ENCODE data around the gene PPARA. TPM values are rescaled to one million over a fixed set of nuclear protein-coding genes. Genes with fewer than 3 reads are reported as not detected.
"Not testable (repeated sequence)": the region's sequence is repeated elsewhere in the genome, so short reads cannot be mapped to it uniquely, and the experiment has no call there.

Gene PPARA
- total and polyA plus RNA-seq, 5 donors = 22.9 to 85.2 (median 71.4) TPM

DNA sequence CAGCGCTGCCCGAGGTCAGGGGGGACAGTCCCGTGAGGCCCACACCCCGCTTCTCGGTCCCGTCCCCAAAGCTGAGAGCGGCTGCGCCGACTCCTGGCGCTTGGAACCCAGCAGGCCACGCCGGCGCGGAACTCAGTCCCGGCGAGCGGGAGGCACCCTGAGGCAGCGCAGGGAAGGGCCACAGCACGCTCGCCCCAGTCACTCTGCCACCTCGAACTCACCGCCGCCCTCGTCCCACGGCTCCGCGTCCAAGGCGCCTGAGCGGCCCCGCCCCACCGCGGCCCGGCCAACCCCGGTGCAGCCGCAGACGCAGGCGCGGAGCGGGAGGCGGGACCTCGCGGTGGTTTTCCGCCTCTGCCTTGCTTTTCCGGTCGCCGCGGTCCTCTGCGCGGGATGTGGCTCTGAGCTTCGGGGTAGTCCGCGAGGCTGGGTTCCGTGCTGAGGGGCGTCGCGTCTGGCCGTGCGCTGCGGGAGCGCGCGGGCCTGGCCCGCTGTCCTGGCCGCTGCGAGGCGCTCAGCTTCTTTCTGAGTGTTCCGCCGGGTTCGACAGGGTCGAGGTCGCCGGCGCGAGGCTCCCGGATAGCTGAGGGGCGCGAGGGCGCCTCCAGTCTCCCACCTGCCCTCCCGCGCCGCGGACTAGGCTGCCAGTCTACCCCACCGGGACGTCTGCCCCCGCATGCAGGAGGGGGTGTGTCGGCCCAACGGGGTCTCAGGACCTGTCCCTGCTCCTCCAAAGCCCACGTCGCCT lies 99.9 kb downstream of the PPARA start, which contains the start of gene CDPF1:
TSS of gene CDPF1 (minus strand) at position 259 of the 748 bp plus-strand sequence. CDS start 2,009 bp downstream, outside the sequence.
- Histone ChIP-seq H3K27me3 (ENCODE audit: control insufficient read depth, insufficient read depth) (no peaks in the 10 kb centered on the region), H3K27ac (ENCODE audit: low read length) (peak within 1 kb of the TSS; percentile 98), H3K4me3 (ENCODE audit: low read length) (peak within 1 kb of the TSS; percentile 60), H3K9me3 (ENCODE audit: control insufficient read depth, low read length) (no peaks in the 10 kb centered on the region), H3K4me1 (ENCODE audit: control insufficient read depth, insufficient read depth, low read length) (peaks cover 12% of the 10 kb centered on the region)
- intact Hi-C loops (cut with DNase I) = loop anchor here in 1 of 4 donors (10.0 kb wide), 1 partner anchor 105 kb away; no protein-coding TSS in a partner anchor
- WGBS = under 1% methylated on average over 89 of the region's 89 CpGs
- DNase-seq (peak; percentile 94 to 98 (median 97)), ATAC-seq (peak; percentile 96 to 97)

DNA sequence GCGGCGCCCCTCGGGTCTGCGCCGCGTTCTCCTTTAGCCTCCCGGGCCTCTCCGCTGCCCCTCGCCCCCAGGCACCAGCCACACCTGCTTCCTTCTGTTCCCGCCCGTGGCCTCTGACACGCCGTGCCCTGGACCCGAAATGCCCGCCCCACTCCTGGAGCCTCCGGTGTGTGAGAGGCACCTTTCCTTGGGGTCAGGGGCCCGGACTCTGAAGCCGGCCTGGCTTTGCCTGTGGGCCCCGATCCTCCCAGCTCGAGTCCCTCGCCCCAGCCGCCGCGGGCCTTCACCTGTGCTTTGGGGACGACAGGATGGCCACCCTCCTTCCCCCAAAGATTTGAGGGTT lies 100.4 kb downstream of the PPARA start:
- Histone ChIP-seq H3K27me3 (ENCODE audit: control insufficient read depth, insufficient read depth) (no peaks in the 10 kb centered on the region), H3K4me1 (ENCODE audit: control insufficient read depth, insufficient read depth, low read length) (peaks cover 9% of the 10 kb centered on the region), H3K4me3 (ENCODE audit: low read length) (peak overlapping the region; percentile 60), H3K9me3 (ENCODE audit: control insufficient read depth, low read length) (no peaks in the 10 kb centered on the region), H3K27ac (ENCODE audit: low read length) (peak overlapping the region; percentile 64)
- WGBS = 12% methylated on average over 25 of the region's 25 CpGs
- ATAC-seq (peak; percentile 2 to 13), DNase-seq (peak in 1 of 3 donors; percentile 23)
- intact Hi-C loops (cut with DNase I) = loop anchor here in 1 of 4 donors (10.0 kb wide), 1 partner anchor 106 kb away; no protein-coding TSS in a partner anchor

DNA sequence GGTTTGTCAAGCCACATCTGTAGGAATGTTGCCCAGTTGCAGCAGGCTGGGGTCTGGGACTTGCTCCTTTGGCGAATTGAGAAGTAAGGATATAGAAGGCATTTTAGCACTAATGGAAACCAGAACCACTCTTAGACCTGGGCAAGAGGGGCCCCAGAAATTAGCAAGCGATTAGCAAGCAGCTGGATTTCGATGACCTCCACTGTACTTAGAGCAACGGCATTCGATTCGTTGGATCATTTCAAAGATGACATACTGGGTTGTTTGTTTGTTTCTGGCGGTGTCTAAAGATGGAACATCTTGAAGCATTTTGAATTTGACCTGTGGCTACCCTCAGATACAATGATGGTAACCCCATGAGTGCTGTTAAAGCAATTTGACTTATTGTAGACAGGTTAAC lies 100.9 kb downstream of the PPARA start:
- Histone ChIP-seq H3K4me1 (ENCODE audit: control insufficient read depth, insufficient read depth, low read length) (peaks cover 9% of the 10 kb centered on the region), H3K4me3 (ENCODE audit: low read length) (peak overlapping the region; percentile 60), H3K27ac (ENCODE audit: low read length) (peak overlapping the region; percentile 14), H3K9me3 (ENCODE audit: control insufficient read depth, low read length) (no peaks in the 10 kb centered on the region), H3K27me3 (ENCODE audit: control insufficient read depth, insufficient read depth) (no peaks in the 10 kb centered on the region)
- DNase-seq (no peak), ATAC-seq (no peak)
- 78% methylated on average over 7 of the region's 7 CpGs for WGBS
- intact Hi-C loops (cut with DNase I) = loop anchor here in 1 of 4 donors (10.0 kb wide), 1 partner anchor 106 kb away; no protein-coding TSS in a partner anchor

DNA sequence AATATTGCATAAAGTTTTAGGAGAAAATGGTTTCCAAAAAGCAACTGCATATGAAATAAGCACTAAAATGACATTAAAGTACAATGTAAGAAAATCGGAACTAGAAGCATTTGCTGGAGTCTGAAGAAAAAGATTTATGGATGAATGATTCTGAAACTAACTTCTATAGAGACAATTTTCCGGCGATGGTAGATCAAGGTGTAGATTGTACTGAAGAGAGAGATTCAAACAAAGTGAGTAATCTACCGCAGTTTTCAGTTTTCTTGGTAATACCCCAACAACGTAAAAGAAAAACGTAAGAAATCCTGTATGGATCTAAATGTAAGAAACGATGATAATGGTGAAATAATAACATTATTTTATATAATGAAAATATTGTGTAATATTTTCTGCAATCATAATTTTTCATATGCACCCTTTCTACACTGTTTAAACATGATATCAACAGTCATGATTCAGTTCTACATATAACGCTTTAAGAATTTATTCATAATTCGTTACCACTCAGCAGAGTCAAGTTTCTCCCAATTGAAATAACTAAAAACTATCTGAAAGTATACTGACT lies 101.6 kb downstream of the PPARA start:
- peaks cover 9% of the 10 kb centered on the region for H3K4me1 ChIP-seq (ENCODE audit: control insufficient read depth, insufficient read depth, low read length)
- 92% methylated on average over 9 of the region's 9 CpGs for WGBS
- no peak overlapping the region for H3K4me3 ChIP-seq (ENCODE audit: low read length)
- H3K27ac ChIP-seq (ENCODE audit: low read length) = no peak overlapping the region
- DNase-seq (no peak), ATAC-seq (no peak)
- intact Hi-C loops (cut with DNase I) = loop anchor here in 1 of 4 donors (10.0 kb wide), 1 partner anchor 107 kb away; no protein-coding TSS in a partner anchor
- H3K9me3 ChIP-seq (ENCODE audit: control insufficient read depth, low read length) = no peaks in the 10 kb centered on the region
- no peaks in the 10 kb centered on the region for H3K27me3 ChIP-seq (ENCODE audit: control insufficient read depth, insufficient read depth)

DNA sequence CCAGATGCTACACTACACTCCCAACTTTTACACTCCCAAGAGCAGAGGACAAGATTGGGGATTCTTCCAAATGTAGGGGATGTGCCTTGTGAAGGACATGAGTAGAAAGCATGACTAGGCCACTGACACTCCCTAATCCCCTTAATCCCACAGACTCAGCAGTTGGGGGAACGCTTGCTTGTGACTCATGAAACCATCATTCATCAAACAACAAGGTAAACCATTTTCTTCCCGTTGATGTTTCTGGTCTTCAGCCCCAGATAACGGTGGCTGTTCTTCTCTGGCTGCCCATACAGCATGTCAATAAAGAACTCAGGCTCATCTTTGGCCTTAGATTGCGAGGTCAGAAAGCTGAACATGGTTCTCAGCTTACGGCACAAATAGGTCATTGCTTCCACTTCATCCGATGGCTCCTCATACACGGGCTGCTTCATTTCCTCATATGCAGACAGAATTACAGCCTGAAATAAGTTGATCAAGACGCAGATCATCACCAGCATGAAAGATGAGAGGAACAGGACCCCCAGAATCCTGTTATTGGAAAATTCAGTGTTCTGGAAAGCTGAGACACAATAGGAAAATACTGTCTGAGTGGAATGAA lies 106.1 kb downstream of the PPARA start:
- no peaks in the 10 kb centered on the region for H3K27me3 ChIP-seq (ENCODE audit: control insufficient read depth, insufficient read depth)
- no peaks in the 10 kb centered on the region for H3K9me3 ChIP-seq (ENCODE audit: control insufficient read depth, low read length)
- no peak for ATAC-seq
- intact Hi-C loops (cut with DNase I) = loop anchor here in 1 of 4 donors (10.0 kb wide), 1 partner anchor 112 kb away; no protein-coding TSS in a partner anchor
- H3K27ac ChIP-seq (ENCODE audit: low read length) = no peak overlapping the region
- H3K4me3 ChIP-seq (ENCODE audit: low read length) = no peak overlapping the region
- WGBS = 72% methylated on average over 8 of the region's 8 CpGs
- H3K4me1 ChIP-seq (ENCODE audit: control insufficient read depth, insufficient read depth, low read length) = peaks cover 4% of the 10 kb centered on the region
- no peak for DNase-seq

DNA sequence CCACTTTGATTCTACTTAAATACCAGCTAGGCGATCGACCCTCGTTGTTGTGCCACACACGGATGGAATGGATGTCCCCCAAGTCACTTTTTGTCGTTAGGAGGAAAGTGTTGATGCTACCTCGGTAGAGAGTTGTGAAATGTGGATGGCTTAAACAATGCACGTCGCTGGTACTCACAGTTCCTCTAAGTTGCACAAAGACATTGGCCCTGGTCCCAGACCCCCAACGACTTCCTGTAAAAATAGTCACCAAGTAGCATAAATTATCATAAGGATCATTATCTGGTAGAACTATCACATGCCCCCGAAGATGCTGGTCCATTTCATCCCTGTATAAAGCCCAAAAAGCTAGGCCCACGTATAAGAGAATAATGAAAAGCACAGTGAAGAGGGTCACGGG lies 109.0 kb downstream of the PPARA start:
- Histone ChIP-seq H3K27me3 (ENCODE audit: control insufficient read depth, insufficient read depth) (no peaks in the 10 kb centered on the region), H3K27ac (ENCODE audit: low read length) (no peak overlapping the region), H3K4me3 (ENCODE audit: low read length) (no peak overlapping the region), H3K9me3 (ENCODE audit: control insufficient read depth, low read length) (no peaks in the 10 kb centered on the region), H3K4me1 (ENCODE audit: control insufficient read depth, insufficient read depth, low read length) (peaks cover 4% of the 10 kb centered on the region)
- DNase-seq (no peak), ATAC-seq (no peak)
- 72% methylated on average over 12 of the region's 12 CpGs for WGBS
- intact Hi-C loops (cut with DNase I) = loop anchor here in 1 of 4 donors (10.0 kb wide), 1 partner anchor 115 kb away; no protein-coding TSS in a partner anchor

DNA sequence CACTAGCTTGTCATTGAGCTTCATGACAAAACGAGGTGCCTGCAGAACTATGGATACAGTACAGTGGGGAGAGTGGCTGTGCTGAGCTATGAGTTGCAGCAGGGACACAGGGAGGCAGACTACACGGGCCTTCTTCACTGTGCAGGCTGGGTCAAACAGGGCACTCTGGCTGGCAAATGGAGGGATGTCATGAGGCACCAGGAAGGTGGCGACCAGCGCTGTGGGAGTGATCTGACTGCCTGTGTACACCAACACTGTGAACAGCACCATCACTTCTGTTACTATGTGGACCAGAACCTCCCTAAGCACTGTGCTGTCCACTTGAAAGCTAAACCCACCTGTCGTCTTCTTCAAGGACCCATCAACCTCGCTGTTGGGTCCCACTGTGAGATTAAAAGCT lies 109.7 kb downstream of the PPARA start:
- Histone ChIP-seq H3K4me1 (ENCODE audit: control insufficient read depth, insufficient read depth, low read length) (peaks cover 4% of the 10 kb centered on the region), H3K27ac (ENCODE audit: low read length) (no peak overlapping the region), H3K27me3 (ENCODE audit: control insufficient read depth, insufficient read depth) (no peaks in the 10 kb centered on the region), H3K9me3 (ENCODE audit: control insufficient read depth, low read length) (no peaks in the 10 kb centered on the region), H3K4me3 (ENCODE audit: low read length) (no peak overlapping the region)
- DNase-seq (no peak), ATAC-seq (peak in 1 of 2 donors; percentile 22)
- WGBS = 63% methylated on average over 6 of the region's 6 CpGs
- intact Hi-C loops (cut with DNase I) = no loop called here

DNA sequence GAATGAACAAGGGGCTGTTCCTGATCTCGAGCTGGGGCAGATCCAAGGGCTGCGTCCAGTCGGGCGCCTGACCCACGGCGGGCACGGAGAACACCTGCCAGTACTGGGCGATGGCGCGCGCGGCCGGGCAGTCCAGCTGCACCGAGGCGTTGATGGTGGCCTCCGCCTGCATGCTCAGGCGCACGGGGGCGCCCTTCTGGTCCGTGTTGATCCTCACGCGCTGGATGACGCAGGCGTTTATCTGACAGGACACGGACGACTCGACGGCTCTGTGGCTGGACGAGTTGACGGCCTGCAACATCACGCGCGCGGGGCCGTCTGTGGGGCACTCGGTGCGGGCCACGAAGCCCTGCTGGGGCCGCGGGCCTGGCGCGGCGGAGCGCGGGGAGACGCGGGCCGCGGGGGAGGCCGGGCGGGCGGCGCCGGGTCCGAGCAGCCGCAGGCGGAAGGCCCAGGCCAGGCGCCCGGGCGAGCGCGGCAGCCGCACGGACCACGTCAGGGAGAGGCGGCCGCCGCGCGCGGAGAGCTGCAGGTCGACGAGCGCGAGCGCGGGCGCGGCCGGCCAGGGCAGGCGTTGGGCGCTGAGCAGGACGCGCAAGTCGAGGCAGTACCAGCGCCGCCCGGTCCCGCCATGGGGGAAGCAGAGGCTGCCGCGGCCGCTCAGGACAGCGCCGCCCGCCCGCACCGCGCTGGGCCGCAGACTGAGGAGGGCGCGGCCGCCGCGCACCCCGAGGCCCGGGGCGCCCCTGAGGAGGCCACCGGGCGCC lies 112.3 kb downstream of the PPARA start:
- Histone ChIP-seq H3K4me3 (ENCODE audit: low read length) (peak overlapping the region; percentile 33), H3K27me3 (ENCODE audit: control insufficient read depth, insufficient read depth) (no peaks in the 10 kb centered on the region), H3K27ac (ENCODE audit: low read length) (no peak overlapping the region), H3K4me1 (ENCODE audit: control insufficient read depth, insufficient read depth, low read length) (peaks cover 4% of the 10 kb centered on the region), H3K9me3 (ENCODE audit: control insufficient read depth, low read length) (no peaks in the 10 kb centered on the region)
- ATAC-seq = peak; percentile 66 to 71
- 8% methylated on average over 109 of the region's 109 CpGs for WGBS
- intact Hi-C loops (cut with DNase I) = no loop called here
- DNase-seq = peak; percentile 77 to 90 (median 89)

DNA sequence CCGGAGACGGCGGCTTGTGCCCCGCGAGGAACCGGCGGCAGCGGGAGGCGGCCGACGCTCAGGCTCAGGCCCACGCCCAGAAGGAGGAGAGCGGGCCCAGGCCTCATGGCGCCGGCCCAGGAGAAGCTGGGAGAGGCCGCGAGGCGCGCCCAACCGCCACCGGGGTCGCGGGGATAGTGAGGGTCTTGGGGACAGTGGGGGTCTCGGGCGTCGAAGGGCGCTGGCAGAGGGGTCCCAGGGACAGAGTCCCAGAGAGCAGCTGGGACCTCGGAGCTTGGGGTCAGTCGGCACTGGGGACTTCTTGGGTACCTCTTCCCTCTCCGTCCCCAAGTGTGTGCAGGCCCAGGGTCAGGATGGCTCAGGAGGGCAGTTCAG lies 112.9 kb downstream of the PPARA start, which contains the start of gene PKDREJ:
TSS of gene PKDREJ (minus strand) at position 128 of the 375 bp plus-strand sequence. CDS start at position 107, 21 bp downstream.
- H3K4me3 ChIP-seq (ENCODE audit: low read length) = peak within 1 kb of the TSS; percentile 33
- DNase-seq (peak in 1 of 3 donors; percentile 67), ATAC-seq (no peak)
- no peaks in the 10 kb centered on the region for H3K27me3 ChIP-seq (ENCODE audit: control insufficient read depth, insufficient read depth)
- H3K27ac ChIP-seq (ENCODE audit: low read length) = no peak within 1 kb of the TSS
- 45% methylated on average over 30 of the region's 30 CpGs for WGBS
- intact Hi-C loops (cut with DNase I) = no loop called here
- H3K4me1 ChIP-seq (ENCODE audit: control insufficient read depth, insufficient read depth, low read length) = peaks cover 4% of the 10 kb centered on the region
- H3K9me3 ChIP-seq (ENCODE audit: control insufficient read depth, low read length) = no peaks in the 10 kb centered on the region

DNA sequence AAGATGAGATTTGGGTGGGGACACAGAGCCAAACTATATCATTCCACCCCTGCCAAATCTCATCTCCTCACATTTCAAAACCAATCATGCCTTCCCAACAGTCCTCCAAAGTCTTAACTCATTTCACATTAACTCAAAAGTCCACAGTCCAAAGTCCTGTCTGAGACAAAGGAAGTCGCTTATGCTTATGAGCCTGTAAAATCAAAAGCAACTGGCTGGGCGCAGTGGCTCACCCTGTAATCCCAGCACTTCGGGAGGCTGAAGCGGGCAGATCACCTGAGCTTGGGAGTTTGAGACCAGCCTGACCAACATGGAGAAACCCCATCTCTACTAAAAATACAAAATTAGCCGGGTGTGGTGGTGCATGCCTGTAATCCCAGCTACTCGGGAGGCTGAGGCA lies 114.2 kb downstream of the PPARA start:
- H3K27ac ChIP-seq (ENCODE audit: low read length); H3K27me3 ChIP-seq (ENCODE audit: control insufficient read depth, insufficient read depth); ATAC-seq; intact Hi-C loops (cut with DNase I); H3K4me1 ChIP-seq (ENCODE audit: control insufficient read depth, insufficient read depth, low read length); H3K4me3 ChIP-seq (ENCODE audit: low read length); DNase-seq; H3K9me3 ChIP-seq (ENCODE audit: control insufficient read depth, low read length): not testable (repeated sequence)
- 98% methylated on average over 6 of the region's 6 CpGs for WGBS

Measured in right cardiac atrium (tissue), 5 donors.